ENCODE data around the gene PIK3CD. TPM values are rescaled to one million over a fixed set of nuclear protein-coding genes. Genes with fewer than 3 reads are reported as not detected.

Gene PIK3CD
- total and polyA plus RNA-seq, 4 donors: 5.2 to 21.0 (median 11.7) TPM

DNA sequence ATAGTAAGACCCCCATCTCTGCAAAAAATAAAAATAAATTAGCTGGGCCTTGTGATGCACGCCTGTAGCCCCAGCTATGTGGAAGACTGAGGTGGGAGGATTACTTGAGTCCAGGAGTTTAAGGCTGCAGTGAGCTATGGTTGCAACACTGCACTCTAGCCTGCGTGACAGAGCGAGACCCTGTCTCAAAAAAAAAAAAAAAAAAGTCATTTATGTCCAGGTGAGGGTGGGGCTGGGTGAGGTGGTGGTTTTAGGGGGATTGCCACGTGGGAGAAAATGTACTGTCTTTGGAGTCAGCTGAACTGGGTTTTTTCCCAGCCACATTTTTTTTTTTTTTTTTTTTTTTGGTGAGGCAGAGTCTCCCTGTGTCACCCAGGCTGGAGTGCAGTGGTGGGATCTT, 6.7 kb downstream of the PIK3CD start:
- Histone ChIP-seq H3K4me3 (ENCODE audit: low read length in 2 of 2) (no peak overlapping the region), H3K4me1 (ENCODE audit: control insufficient read depth in 1 of 2, insufficient read depth in 2 of 2, low read length in 2 of 2) (no peaks in the 10 kb centered on the region), H3K36me3 (ENCODE audit: control insufficient read depth in 1 of 2, insufficient read depth in 2 of 2, low read length in 1 of 2) (no peaks in the 10 kb centered on the region), H3K27me3 (ENCODE audit: control insufficient read depth in 1 of 2, insufficient read depth in 2 of 2, low read length in 1 of 2) (no peaks in the 10 kb centered on the region), H3K27ac (ENCODE audit: low read depth in 1 of 2, low read length in 2 of 2) (no peak overlapping the region), H3K9me3 (ENCODE audit: control insufficient read depth, low read length) (no peaks in the 10 kb centered on the region)
- ATAC-seq (ENCODE audit: low FRiP score) (no peak), DNase-seq (no peak)
- intact Hi-C loops (cut with DNase I): no loop called here
- WGBS, 2 donors: 82 to 93% methylated on average over 4 of the region's 4 CpGs

DNA sequence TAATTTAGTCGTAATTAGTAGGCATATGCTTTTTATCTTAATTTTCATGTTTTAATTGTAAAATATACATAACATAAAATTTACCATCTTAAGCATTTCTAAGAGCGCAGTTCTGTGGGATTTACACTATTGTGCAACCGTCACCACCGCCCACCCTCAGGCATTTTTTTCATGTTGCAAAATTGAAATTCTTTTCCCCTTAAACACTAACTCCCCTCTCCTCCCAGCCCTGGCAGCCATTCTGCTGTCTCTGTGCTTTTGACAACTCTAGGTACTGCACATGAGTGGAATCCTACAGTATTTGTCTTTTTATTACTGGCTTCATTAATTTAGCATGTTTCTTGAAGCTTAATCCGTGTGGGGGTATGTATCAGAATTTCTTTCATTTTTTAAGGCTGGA, 7.8 kb downstream of the PIK3CD start:
- Histone ChIP-seq H3K27ac (ENCODE audit: low read depth in 1 of 2, low read length in 2 of 2) (no peak overlapping the region), H3K9me3 (ENCODE audit: control insufficient read depth, low read length) (no peaks in the 10 kb centered on the region), H3K36me3 (ENCODE audit: control insufficient read depth in 1 of 2, insufficient read depth in 2 of 2, low read length in 1 of 2) (no peaks in the 10 kb centered on the region), H3K4me3 (ENCODE audit: low read length in 2 of 2) (no peak overlapping the region), H3K4me1 (ENCODE audit: control insufficient read depth in 1 of 2, insufficient read depth in 2 of 2, low read length in 2 of 2) (no peaks in the 10 kb centered on the region), H3K27me3 (ENCODE audit: control insufficient read depth in 1 of 2, insufficient read depth in 2 of 2, low read length in 1 of 2) (no peaks in the 10 kb centered on the region)
- DNase-seq (no peak), ATAC-seq (ENCODE audit: low FRiP score) (no peak)
- WGBS, 2 donors: 54 to 58% methylated on average over 5 of the region's 5 CpGs
- intact Hi-C loops (cut with DNase I): no loop called here

DNA sequence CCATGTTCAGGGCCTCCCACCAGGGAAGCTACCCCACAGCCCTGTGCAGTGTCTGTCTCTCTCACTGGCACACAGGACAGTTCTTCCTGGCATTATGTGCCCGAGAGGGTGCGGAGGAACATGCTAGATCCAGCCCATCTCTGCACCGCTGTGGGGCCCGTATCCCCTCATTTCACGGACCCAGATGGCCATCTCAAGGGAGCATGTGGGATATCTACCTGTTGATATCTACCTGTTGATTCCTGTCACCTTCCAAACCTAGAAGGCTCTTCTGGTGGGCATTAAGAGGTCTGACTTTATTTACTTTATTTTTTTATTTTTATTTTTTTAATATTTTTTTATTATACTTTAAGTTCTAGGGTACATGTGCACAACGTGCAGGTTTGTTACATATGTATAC, 11.7 kb downstream of the PIK3CD start:
- ATAC-seq (ENCODE audit: low FRiP score): no peak

DNA sequence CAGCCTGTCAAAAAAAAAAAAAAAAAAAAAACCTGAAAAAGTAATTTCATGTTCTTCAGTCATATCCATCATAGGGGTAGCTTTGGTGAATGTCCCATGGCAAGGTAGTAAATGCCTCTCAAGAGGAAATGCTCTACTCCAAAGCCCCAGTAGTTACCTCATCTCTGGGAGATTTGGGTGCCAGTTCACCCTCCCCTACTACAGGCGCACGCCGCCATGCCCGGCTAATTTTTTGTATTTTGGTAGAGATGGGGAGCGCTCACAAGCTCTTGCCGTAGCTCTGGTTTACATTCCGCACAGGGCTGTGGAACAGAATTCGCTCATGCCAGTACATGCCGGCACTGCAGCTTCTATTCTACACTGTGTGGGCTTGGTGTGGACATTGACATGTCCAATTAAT, 13.7 kb downstream of the PIK3CD start:
- H3K36me3 ChIP-seq (ENCODE audit: control insufficient read depth in 1 of 2, insufficient read depth in 2 of 2, low read length in 1 of 2): no peaks in the 10 kb centered on the region
- no peaks in the 10 kb centered on the region for H3K4me1 ChIP-seq (ENCODE audit: control insufficient read depth in 1 of 2, insufficient read depth in 2 of 2, low read length in 2 of 2)
- H3K4me3 ChIP-seq (ENCODE audit: low read length in 2 of 2): no peak overlapping the region
- no peak for ATAC-seq (ENCODE audit: low FRiP score)
- H3K9me3 ChIP-seq (ENCODE audit: control insufficient read depth, low read length): no peaks in the 10 kb centered on the region
- no peaks in the 10 kb centered on the region for H3K27me3 ChIP-seq (ENCODE audit: control insufficient read depth in 1 of 2, insufficient read depth in 2 of 2, low read length in 1 of 2)
- WGBS, 2 donors: 90 to 93% methylated on average over 9 of the region's 9 CpGs
- DNase-seq: no peak
- no peak overlapping the region for H3K27ac ChIP-seq (ENCODE audit: low read depth in 1 of 2, low read length in 2 of 2)
- intact Hi-C loops (cut with DNase I): no loop called here

More for the DNA sequence above, 11.7 kb downstream of the PIK3CD start:
- 83 to 89% methylated on average over 6 of the region's 6 CpGs for WGBS, 2 donors
- Histone ChIP-seq H3K27me3 (ENCODE audit: control insufficient read depth in 1 of 2, insufficient read depth in 2 of 2, low read length in 1 of 2) (no peaks in the 10 kb centered on the region), H3K4me3 (ENCODE audit: low read length in 2 of 2) (no peak overlapping the region), H3K9me3 (ENCODE audit: control insufficient read depth, low read length) (no peaks in the 10 kb centered on the region), H3K4me1 (ENCODE audit: control insufficient read depth in 1 of 2, insufficient read depth in 2 of 2, low read length in 2 of 2) (no peaks in the 10 kb centered on the region), H3K36me3 (ENCODE audit: control insufficient read depth in 1 of 2, insufficient read depth in 2 of 2, low read length in 1 of 2) (no peaks in the 10 kb centered on the region), H3K27ac (ENCODE audit: low read depth in 1 of 2, low read length in 2 of 2) (no peak overlapping the region)
- DNase-seq: no peak
- intact Hi-C loops (cut with DNase I): no loop called here

DNA sequence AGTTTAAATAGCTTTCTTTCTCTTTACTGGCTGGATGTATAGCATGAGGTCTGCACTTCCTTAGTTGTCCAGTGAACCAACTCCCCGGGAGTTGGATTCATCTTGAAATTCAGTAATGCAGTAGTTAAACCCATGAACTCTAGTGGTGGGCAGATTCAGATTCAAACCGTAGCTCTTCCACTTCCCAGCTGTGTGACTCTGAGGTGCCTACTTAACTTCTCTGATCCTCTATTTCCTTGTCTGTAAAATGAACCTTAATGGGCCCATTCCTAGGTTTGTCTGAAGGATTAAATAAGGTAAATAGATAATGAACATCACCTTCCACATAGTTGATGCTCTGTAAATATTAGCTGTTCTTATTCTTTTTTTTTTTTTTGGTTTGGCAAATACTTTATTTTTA, 16.5 kb downstream of the PIK3CD start:
- DNase-seq (no peak), ATAC-seq (ENCODE audit: low FRiP score) (no peak)
- Histone ChIP-seq H3K36me3 (ENCODE audit: control insufficient read depth in 1 of 2, insufficient read depth in 2 of 2, low read length in 1 of 2) (no peaks in the 10 kb centered on the region), H3K4me1 (ENCODE audit: control insufficient read depth in 1 of 2, insufficient read depth in 2 of 2, low read length in 2 of 2) (no peaks in the 10 kb centered on the region), H3K9me3 (ENCODE audit: control insufficient read depth, low read length) (no peaks in the 10 kb centered on the region), H3K27ac (ENCODE audit: low read depth in 1 of 2, low read length in 2 of 2) (no peak overlapping the region), H3K27me3 (ENCODE audit: control insufficient read depth in 1 of 2, insufficient read depth in 2 of 2, low read length in 1 of 2) (no peaks in the 10 kb centered on the region), H3K4me3 (ENCODE audit: low read length in 2 of 2) (no peak overlapping the region)
- intact Hi-C loops (cut with DNase I): no loop called here
- WGBS, 2 donors: 38 to 46% methylated on average over 2 of the region's 2 CpGs

DNA sequence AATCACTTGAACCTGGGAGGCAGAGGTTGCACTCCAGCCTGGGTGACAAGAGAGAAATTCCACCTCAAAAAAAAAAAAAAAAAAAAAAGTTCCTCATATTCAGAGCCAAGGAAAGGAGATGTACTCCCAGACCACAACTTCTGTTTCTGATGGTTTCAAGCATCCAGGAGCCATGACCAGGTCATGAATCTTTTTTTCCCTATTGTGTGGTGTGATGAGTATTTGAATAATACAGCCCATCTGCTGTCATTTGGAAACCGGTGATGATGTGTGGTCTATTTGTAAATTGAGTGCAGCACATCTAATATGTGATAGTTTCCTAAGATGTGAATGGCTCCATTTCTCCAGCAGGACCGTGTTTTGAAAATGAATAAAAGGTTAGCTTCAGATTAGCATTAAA, 18.6 kb downstream of the PIK3CD start:
- intact Hi-C loops (cut with DNase I): no loop called here
- no peak for DNase-seq
- no peak for ATAC-seq (ENCODE audit: low FRiP score)
- Histone ChIP-seq H3K27ac (ENCODE audit: low read depth in 1 of 2, low read length in 2 of 2) (no peak overlapping the region), H3K4me1 (ENCODE audit: control insufficient read depth in 1 of 2, insufficient read depth in 2 of 2, low read length in 2 of 2) (no peaks in the 10 kb centered on the region), H3K36me3 (ENCODE audit: control insufficient read depth in 1 of 2, insufficient read depth in 2 of 2, low read length in 1 of 2) (no peaks in the 10 kb centered on the region), H3K4me3 (ENCODE audit: low read length in 2 of 2) (no peak overlapping the region), H3K9me3 (ENCODE audit: control insufficient read depth, low read length) (no peaks in the 10 kb centered on the region), H3K27me3 (ENCODE audit: control insufficient read depth in 1 of 2, insufficient read depth in 2 of 2, low read length in 1 of 2) (no peaks in the 10 kb centered on the region)
- WGBS, 2 donors: 84 to 86% methylated on average over 2 of the region's 2 CpGs

DNA sequence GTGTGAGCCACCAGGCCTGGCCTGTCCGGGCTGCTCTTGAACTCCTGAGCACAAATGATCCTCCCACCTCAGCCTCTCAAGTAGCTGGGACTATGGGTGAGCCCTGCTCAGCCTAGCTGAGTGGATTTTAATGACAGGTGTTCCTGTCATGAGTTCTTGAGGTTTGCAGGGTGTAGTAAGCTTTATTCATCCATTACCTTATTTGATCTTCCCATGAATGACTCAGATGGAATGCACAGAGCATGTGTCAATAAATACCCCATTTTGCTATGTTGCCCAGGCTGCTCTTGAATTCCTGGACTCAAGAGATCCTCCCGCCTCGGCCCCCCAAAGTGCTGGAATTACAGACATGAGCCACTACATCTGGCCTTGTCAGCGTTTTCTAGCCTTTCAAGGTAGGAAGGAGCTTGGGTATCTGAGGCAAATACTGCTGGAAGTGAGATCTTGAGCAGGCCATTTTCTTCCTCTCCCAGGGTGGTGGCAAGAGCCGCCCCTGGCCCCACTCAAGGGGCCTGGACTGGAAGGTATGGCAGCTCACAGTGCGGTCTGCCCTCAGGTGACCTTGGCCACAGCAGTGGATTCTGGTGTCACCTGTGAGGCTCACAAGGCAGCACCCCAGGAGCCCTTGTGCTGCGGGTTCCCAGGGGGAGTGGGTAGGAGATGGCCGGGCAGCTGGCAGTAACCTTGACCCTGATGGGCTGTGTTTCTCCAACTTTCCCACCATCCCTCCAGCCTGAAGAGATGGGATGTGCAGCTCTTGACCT, 20.0 kb downstream of the PIK3CD start:
- 92% methylated on average over 8 of the region's 8 CpGs for WGBS, 2 donors
- Histone ChIP-seq H3K9me3 (ENCODE audit: control insufficient read depth, low read length) (no peaks in the 10 kb centered on the region), H3K4me1 (ENCODE audit: control insufficient read depth in 1 of 2, insufficient read depth in 2 of 2, low read length in 2 of 2) (no peaks in the 10 kb centered on the region), H3K36me3 (ENCODE audit: control insufficient read depth in 1 of 2, insufficient read depth in 2 of 2, low read length in 1 of 2) (no peaks in the 10 kb centered on the region), H3K4me3 (ENCODE audit: low read length in 2 of 2) (no peak overlapping the region), H3K27me3 (ENCODE audit: control insufficient read depth in 1 of 2, insufficient read depth in 2 of 2, low read length in 1 of 2) (no peaks in the 10 kb centered on the region), H3K27ac (ENCODE audit: low read depth in 1 of 2, low read length in 2 of 2) (no peak overlapping the region)
- DNase-seq (no peak), ATAC-seq (ENCODE audit: low FRiP score) (no peak)
- intact Hi-C loops (cut with DNase I): no loop called here

DNA sequence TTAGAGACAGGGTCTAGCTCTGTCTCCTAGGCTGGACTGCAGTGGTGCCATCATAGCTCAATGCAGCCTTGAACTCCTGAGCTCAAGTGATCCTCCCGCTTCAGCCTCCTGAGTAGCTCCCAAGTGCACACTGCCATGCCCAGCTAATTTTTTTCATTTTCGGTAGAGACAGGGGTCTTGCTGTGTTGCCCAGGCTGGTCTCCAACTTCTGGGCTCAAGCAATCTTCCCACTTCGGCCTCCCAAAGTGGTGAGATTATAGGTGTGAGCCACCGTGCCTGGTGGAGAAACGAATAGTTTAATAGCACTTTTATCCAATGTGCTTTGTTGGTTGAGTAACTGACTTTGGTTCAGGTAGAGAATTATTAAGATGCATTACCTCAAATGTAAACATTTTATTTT, 20.9 kb downstream of the PIK3CD start:
- intact Hi-C loops (cut with DNase I): no loop called here
- ATAC-seq (ENCODE audit: low FRiP score): no peak
- DNase-seq: no peak
- Histone ChIP-seq H3K4me1 (ENCODE audit: control insufficient read depth in 1 of 2, insufficient read depth in 2 of 2, low read length in 2 of 2) (no peaks in the 10 kb centered on the region), H3K36me3 (ENCODE audit: control insufficient read depth in 1 of 2, insufficient read depth in 2 of 2, low read length in 1 of 2) (no peaks in the 10 kb centered on the region), H3K27ac (ENCODE audit: low read depth in 1 of 2, low read length in 2 of 2) (no peak overlapping the region), H3K27me3 (ENCODE audit: control insufficient read depth in 1 of 2, insufficient read depth in 2 of 2, low read length in 1 of 2) (no peaks in the 10 kb centered on the region), H3K9me3 (ENCODE audit: control insufficient read depth, low read length) (no peaks in the 10 kb centered on the region), H3K4me3 (ENCODE audit: low read length in 2 of 2) (no peak overlapping the region)
- 91 to 95% methylated on average over 5 of the region's 5 CpGs for WGBS, 2 donors

DNA sequence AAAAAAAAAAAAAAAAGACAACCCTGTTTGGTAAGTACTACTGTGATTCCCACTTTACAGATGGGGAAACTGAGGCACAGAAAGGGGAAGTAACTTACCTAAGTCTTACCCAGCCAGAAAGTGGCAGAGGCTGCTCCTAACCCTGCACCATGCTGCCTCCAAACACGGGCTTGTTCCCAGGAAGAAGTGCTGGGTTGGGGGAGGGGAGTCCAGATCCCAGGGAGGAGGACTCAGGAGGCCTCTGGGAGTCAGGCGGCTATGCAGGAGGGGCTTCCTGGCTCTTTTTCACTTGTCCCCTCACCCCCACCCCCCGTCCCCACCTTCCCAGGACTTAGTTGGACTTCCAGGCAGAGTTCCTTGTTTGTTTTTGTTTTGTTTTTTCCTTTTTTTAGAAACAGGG, 23.9 kb downstream of the PIK3CD start:
- ATAC-seq (ENCODE audit: low FRiP score): no peak
- H3K9me3 ChIP-seq (ENCODE audit: control insufficient read depth, low read length): no peaks in the 10 kb centered on the region
- H3K27me3 ChIP-seq (ENCODE audit: control insufficient read depth in 1 of 2, insufficient read depth in 2 of 2, low read length in 1 of 2): no peaks in the 10 kb centered on the region
- H3K36me3 ChIP-seq (ENCODE audit: control insufficient read depth in 1 of 2, insufficient read depth in 2 of 2, low read length in 1 of 2): no peaks in the 10 kb centered on the region
- no peak overlapping the region for H3K27ac ChIP-seq (ENCODE audit: low read depth in 1 of 2, low read length in 2 of 2)
- intact Hi-C loops (cut with DNase I): no loop called here
- no peak for DNase-seq
- 59 to 69% methylated on average over 3 of the region's 3 CpGs for WGBS, 2 donors
- H3K4me3 ChIP-seq (ENCODE audit: low read length in 2 of 2): no peak overlapping the region
- no peaks in the 10 kb centered on the region for H3K4me1 ChIP-seq (ENCODE audit: control insufficient read depth in 1 of 2, insufficient read depth in 2 of 2, low read length in 2 of 2)
